HG03558 (cell line): ENCODE data around the gene ESR1.

Experiments
- ATAC-seq: cut with Tn5 transposase; IDR thresholded peaks from one replicate; pipeline ENCODE4 v1.9.1; 2021; ENCODE audit warnings: moderate number of reproducible peaks; ENCODE audit not compliant: unreplicated experiment; ENCODE audit errors: extremely low read depth

Gene ESR1

DNA sequence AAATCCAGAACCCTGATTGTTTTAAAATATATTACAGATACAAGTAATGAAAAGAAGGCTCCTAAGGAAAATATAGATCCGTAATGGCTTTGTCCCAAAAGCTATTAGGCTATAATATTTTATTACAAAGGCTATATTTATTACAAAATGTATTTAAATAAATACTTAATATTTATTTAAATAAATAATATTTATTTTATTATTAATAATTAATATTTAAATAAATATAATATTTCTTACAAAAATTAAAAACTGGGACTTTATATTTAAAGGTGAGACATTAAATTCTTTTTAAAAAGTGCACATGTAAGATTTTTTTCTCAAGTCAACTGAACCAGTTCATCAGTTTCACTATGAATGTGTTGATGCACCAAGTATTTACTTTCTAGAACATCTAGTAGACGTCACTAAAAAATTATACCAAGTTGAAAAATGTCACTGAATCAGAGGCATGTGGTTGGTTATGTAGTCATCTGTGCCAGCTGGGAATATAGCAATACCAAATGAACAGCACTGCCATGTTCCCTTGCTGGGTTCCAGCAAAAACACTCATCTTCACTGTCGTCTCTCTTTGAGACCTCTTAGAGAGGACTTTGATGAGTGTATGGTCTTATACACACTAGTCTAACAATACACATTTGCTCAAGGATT lies 278.9 kb downstream of the ESR1 start:
- ATAC-seq, result no peak

DNA sequence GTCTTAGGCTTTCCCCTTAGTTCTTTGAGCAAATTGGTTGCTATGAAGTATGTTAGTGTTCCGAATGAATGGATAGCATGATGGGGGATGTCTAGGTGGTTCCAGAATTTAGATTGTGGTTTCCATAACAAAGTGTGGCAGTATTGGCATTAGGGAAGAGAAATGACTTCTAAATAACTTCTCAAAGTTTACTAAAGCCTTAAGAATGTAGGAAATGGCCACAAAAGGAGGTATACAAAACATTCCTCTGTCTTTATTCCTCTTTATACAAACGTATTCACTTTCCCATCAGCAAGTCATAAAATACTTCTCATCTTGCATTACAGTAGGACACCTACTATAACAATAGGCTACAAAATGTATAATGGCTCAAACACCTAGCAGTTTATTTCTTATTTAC lies 279.6 kb downstream of the ESR1 start:
- ATAC-seq, result no peak

DNA sequence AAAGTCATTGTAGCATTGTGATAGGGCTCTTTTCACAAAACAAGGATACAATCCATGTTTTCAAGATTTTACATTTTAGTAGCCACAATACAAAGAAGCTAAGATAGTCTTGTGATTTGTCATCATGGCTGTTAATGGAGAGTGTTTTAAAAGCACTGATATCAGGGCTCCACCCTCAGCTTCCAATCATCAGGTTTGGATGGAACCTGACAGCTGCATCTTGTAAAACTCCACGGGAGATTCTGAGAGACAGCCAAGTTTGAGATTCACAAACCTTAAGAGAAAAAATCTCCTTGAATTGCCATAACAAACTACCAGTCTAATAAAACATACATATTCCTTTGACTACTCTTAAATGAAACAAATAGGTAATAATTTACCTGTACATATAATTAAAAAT lies 280.2 kb downstream of the ESR1 start:
- no peak for ATAC-seq

DNA sequence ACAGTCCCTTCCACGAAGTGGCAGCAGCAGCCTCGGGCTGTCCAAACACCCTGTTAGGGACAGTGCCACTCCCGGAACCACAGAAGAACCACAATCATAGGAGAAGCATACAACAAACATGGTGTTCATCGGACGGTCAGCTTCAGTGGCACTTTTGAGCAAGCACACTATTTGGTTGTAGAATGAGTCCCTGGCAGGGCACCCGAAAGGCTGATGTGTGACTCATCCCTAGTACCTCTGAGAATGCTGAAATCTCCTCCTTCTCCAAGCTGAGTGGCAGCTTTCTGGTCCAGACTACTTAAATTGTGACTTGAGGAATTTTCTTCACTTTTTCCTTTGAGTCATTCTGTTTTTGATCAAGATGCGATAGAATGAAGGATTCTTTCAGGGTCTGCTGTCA lies 282.5 kb downstream of the ESR1 start:
- ATAC-seq, result no peak

DNA sequence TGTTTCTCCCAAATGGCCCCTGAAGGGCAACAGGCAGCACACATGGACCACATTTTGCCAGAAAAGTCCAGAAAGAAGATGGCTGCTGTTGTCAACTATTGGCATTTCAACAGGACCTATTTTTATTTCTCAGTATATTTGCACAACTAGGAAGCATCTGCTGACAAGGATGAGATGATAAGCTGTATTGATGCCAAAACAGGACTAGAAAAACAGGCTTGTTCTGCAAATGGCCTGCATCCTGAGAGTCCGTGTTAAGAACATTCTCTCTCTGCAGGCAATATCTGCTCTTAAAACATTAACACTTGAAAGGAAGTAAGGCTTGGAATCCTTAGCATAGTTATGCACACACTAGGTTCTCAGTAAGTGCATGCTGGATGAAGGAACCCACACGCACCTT lies 283.7 kb downstream of the ESR1 start:
- no peak for ATAC-seq

DNA sequence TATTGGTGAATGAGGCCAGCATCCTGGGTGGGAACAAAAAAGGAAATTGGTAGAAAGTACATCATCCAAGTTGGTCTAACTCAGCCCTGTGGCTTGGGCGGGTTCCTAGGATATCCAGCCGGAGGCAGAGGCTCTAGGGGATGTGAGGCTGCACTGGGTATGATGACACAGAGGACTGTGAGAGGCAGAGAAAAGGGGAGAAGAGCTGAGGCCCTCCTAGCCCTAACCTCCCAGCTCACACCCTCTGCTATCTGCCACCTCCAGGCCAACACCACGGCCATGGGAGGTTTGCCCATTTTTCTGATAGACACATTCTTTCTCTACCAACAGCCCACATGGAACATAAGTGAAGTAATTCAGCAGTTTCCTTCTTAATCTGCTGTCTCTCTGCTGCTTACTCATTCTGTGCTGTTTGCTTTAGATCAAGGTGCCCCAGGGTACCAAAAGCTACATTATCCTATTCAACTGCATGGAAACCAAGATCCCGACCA lies 284.4 kb downstream of the ESR1 start:
- ATAC-seq, result no peak

DNA sequence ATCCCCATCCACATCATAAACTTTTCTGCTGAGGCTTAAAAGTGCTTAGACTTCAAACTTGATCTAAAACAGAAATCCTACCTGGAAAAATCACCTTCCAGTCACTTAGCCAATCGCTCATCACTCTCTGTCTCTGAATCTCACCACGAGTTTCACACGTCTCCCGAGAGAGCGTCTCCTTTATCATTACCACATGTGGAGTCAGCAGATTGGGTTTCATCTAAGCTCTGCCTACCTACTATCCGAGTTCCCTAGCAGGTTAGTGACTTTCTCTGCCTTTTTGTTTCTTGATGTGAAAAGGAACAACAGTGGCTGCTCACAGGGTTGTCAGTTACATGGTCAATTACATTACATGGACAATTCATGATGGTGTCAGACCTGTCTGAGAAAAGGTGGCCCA lies 286.2 kb downstream of the ESR1 start:
- no peak for ATAC-seq

DNA sequence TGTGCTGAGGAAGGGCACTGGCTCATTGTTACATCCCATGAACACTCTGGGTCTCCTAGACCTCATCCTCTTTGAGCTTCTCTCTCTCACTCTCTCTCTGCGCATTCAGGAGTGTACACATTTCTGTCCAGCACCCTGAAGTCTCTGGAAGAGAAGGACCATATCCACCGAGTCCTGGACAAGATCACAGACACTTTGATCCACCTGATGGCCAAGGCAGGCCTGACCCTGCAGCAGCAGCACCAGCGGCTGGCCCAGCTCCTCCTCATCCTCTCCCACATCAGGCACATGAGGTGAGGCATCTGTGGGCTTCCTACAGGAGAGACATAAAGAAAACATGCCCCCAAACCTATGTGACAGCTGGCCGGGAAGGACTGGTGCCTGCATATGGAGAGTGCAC lies 286.8 kb downstream of the ESR1 start:
- no peak for ATAC-seq

DNA sequence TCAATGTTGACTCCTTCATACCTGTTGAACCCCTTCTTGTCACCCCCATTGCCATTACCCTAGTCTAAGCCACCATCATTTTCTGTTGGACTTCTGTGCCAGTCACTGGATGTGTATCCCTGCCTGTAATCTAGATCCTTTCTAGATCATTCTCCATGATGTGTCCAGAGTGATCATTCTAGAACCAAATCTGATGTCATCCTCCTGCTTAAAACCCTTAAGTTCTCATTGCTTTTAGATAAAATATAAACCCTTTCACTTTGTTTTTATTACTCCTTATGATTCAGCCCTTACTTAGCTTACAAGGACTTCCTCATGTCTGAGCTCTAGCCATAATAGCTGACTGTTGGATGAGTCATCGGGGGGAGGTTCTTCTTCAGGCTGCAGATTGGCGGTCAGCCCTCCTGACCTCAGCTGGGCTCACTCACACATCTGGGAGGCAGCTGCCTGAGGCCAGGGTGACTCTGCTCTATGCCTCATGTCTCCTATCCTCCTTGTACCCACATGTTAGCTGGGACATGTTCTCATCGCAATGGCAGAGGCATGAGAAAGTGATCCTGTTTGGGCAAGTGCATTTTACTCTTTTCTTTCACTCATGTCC lies 287.6 kb downstream of the ESR1 start:
- ATAC-seq, result no peak

DNA sequence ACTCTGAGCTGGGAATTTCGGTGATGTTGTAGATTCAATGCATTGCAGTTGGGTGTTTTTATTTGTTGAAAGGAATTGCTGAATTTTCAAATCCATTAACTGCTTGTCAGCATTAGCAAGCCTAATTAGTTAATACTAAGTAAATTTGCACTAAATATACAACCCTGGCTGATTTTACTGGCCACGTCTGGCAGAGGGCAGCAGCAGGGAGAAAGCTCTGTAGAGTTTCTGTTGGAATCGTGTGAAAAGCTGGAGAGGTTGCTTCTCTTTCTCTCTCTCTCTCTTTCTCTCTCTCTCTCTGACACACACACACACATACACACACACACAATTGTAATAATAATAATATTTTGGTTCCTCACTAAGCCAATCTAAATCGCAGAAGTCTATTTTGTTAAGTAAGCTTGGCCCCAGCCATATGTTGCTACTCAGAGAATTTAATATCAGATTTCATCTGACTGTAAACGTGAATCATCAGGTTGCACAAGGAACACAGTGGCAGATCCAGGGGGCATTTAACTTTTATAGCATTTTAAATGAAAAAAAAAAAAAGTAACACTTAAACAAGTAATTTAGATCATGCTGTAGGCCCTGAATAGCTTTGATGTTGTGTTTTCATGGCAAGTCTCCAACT lies 289.5 kb downstream of the ESR1 start:
- ATAC-seq, result no peak

DNA sequence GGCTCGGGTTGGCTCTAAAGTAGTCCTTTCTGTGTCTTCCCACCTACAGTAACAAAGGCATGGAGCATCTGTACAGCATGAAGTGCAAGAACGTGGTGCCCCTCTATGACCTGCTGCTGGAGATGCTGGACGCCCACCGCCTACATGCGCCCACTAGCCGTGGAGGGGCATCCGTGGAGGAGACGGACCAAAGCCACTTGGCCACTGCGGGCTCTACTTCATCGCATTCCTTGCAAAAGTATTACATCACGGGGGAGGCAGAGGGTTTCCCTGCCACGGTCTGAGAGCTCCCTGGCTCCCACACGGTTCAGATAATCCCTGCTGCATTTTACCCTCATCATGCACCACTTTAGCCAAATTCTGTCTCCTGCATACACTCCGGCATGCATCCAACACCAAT lies 291.2 kb downstream of the ESR1 start:
- ATAC-seq, result no peak

DNA sequence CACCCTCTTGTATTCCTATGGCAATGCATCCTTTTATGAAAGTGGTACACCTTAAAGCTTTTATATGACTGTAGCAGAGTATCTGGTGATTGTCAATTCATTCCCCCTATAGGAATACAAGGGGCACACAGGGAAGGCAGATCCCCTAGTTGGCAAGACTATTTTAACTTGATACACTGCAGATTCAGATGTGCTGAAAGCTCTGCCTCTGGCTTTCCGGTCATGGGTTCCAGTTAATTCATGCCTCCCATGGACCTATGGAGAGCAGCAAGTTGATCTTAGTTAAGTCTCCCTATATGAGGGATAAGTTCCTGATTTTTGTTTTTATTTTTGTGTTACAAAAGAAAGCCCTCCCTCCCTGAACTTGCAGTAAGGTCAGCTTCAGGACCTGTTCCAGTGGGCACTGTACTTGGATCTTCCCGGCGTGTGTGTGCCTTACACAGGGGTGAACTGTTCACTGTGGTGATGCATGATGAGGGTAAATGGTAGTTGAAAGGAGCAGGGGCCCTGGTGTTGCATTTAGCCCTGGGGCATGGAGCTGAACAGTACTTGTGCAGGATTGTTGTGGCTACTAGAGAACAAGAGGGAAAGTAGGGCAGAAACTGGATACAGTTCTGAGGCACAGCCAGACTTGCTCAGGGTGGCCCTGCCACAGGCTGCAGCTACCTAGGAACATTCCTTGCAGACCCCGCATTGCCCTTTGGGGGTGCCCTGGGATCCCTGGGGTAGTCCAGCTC lies 292.1 kb downstream of the ESR1 start:
- no peak for ATAC-seq

DNA sequence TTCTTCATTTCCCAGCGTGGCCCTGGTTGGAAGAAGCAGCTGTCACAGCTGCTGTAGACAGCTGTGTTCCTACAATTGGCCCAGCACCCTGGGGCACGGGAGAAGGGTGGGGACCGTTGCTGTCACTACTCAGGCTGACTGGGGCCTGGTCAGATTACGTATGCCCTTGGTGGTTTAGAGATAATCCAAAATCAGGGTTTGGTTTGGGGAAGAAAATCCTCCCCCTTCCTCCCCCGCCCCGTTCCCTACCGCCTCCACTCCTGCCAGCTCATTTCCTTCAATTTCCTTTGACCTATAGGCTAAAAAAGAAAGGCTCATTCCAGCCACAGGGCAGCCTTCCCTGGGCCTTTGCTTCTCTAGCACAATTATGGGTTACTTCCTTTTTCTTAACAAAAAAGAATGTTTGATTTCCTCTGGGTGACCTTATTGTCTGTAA lies 292.7 kb downstream of the ESR1 start:
- no peak for ATAC-seq

DNA sequence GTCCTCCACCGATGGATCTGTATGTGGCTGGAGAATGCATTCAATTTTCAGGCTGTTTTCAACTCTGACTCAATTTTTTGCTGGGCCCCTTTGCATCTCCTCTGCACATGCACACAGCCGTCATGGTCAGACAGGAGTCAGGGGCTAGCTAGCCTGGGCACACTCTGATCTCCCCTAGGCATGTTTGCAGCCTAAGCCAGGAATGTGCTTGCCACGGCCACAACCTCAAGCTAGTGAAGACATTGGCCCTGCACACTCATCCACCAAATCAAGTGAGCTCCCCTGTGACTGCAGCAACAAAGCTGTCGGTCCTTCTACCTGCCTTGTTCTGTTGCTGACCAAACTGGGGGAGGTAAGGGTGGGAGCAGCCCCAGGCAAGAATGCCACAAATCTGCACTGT lies 300.5 kb downstream of the ESR1 start:
- ATAC-seq, result no peak

DNA sequence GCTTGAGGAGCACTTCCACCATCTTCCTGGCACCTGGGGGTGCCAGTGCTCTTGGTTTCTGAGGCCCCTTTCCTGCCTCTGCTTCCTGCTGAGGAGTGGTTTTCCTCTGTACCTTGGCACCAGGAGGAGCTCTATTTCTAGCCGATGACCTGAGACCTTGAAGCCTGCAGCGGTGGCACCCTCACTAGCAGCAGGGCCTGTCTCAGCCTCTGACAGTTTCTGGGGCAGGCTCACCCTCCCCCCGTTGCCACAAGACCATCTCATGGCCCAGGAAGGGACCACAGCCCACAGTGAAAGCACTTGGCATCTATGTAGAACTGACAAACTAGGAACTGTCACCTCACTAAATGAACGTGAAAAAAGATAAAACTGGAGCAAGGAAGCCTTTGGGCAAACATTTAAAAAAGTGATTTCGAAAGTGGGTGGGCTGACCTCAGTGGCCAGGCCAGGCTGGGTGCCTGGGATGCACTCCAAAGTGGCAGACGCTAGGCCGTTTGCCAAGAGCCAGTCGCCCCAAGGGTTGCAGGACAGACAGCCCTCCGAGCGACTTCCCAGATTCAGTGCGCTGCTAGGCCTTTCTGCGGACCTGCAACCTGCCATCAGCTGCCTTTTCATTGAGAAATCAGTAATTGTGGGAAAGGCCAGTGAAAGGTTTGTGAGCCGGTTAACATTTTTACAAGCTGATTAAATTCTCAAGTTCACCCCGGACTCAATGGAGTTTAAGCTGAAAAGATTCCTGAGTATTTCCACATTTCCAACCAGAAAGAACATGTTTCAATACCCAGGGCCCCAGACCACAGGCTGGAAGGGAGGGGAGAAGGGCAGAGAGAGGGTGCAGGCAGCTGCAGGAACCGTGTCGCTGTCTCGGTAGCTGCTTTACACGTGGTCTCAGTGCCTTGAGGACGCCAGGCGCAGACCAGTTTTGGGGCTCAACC lies 303.7 kb downstream of the ESR1 start:
- no peak for ATAC-seq

DNA sequence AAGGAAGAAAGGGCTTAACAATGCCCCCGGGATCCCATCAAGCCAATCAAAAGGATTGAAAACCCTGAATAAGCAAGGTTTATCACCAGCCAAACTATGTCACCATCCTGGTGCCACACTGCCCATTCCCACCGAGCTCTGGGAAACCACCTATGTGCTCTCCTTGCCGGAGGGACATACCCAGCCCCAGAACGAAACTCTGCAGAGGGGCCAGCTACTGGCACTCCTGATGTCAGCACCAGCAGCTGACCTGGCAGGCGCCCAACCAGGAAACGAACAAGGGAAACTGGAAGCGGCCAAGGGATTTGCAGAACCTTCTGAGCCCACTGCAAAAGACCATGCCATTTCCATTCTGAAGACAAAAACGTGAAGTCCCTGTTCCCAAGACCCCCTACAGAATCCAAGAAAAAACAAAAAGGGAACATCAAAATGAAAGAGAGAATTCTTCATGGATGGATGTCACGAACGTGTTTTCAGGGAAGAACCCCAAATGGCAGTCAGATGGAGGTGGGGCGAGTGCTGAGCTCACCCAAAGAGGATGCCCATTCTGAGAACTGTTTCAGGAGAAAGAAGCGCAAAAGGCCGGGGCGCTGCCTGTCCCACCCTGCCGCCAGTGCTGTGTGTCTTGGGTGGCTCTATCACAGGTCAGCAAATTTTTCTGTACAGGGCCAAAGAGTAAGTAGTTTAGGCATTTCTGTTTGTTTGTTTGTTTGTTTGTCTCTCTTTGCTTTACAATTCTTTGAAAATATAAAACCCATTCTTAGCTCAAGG lies 305.2 kb downstream of the ESR1 start:
- ATAC-seq, result no peak

DNA sequence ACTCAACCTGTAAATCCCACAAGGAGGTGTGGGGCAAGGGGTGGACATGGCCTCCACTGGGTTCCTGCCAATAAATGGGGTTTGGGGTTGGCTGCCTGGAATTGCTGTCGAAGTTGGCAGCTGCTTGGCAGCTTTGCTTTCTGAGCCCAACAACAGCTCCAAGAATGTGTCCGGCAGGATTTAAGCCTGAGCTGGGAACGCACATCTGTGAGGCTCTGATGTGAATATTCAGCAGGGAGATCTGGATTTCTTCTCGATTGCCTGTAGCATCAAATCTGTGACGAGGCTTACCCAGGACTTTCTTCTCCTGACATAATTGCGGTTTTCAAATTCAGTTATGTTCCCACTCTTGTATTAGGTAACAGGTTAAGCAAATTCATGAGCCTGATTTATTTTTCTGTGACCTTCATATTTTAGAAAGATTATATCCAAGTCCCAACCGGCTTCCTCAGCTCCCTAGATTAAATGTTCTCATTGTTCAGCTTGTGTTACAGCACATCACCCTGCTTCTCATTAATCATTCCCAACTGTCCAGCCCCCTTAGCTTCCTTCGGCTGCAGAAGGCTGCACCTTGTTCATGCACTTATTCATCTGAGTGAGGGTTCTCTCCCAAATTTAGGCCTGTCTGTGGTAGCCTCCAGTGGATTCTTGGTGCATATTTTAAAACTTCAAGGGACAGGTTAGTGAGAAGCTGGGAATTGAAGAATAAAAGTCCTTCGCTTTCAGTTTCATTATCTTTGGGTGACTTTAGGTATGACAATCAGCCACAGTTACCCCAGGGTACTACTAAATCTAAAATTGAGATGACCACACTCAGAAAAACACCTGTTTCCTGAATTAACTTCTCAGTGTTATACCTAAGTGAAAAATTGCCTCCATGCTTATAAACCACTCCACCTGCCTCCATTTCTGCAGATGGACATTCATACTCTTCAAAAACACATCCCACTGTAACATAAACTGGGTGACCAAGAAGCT lies 310.0 kb downstream of the ESR1 start:
- peak; percentile 64 for ATAC-seq

DNA sequence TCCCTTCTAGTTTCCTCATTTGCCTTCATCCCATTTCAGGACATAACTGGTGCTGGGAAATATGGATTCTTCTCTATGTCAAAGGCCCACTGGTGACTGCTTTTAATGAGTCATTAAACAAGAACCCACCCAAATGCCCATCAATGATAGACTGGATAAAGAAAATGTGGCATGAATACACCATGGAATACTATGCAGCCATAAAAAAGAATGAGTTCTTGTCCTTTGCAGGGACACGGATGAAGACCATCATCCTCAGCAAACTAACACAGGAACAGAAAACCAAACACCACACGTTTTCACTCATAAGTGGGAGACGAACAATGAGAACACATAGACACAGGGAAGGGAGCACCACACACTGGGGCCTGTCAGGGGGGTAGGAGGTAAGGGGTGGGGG lies 310.7 kb downstream of the ESR1 start:
- no peak for ATAC-seq
